Activated naive CD4-positive, alpha-beta T cell treated with anti-CD3 and anti-CD28 coated beads, Interleukin-2, amount 50 U/mL, for 72 hours (primary cell): ENCODE measurements around the gene F12. TPM values are rescaled to one million over a fixed set of nuclear protein-coding genes. Genes with fewer than 3 reads are reported as not detected.
"Not testable (repeated sequence)": the region's sequence is repeated elsewhere in the genome, so short reads cannot be mapped to it uniquely, and the experiment has no call there.

Experiments
- ATAC-seq, 2 donors: fragments of 150-1000 bp; cut with Tn5 transposase; 2 replicates each; pipeline ENCODE4 v1.10.0; 2021; ENCODE audit warnings: mild to moderate bottlenecking in 2 of 2, moderate library complexity in 2 of 2
- DNase-seq, 2 donors: peaks; one replicate each; pipeline ENCODE4 v3.0.0; 2021 to 2022; ENCODE audit warnings: low spot score in 2 of 2
- H3K27ac Mint-ChIP-seq, 2 donors: one replicate each; pipeline ENCODE4 v1.8.0; 2022; ENCODE audit warnings: mild to moderate bottlenecking in 2 of 2, mixed read lengths in 2 of 2
- H3K36me3 Mint-ChIP-seq, 2 donors: one replicate each; pipeline ENCODE4 v1.8.0; 2022; ENCODE audit warnings: mixed read lengths in 2 of 2
- H3K9me3 Mint-ChIP-seq, 2 donors: one replicate each; pipeline ENCODE4 v1.8.0; 2022; ENCODE audit warnings: mixed read lengths in 2 of 2
- total RNA-seq, 2 donors: library from RNA; stranded (reverse); gene quantifications; one replicate each; pipeline ENCODE4 v1.2.3, GENCODE V29; 2022

Gene F12
- total RNA-seq, 2 donors from 2014 or later: 2.2 to 9.8 TPM

DNA sequence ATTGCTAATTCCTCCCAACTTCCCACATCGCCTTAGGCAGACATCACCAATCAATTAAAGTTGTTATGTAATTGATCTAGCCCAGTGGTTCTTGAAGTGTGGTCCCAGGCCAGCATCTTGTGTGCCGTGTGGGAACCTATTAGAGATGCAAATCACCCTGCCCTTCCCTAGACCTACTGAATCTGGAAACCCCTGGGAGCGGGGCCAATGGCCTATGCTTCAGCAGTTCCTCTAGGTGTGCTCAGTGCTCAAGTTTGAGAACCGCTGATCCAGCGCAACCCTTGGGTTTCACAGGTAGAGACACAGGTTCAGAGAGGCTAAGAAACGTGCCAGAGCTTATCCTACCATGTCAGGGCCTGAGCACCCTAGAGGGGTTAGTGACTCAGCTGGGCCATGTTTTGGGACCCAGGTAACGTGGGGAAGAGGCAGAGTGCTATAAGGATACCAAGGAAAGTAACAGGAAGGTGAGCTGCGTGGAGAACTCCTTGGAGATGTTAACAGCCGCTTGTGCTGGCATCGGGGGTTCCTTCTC lies 20.8 kb downstream of the F12 start:
- H3K9me3 Mint-ChIP-seq: no peaks in the 10 kb centered on the region
- DNase-seq (no peak), ATAC-seq (no peak)
- H3K36me3 Mint-ChIP-seq: no peaks in the 10 kb centered on the region
- H3K27ac Mint-ChIP-seq: peak overlapping the region; percentile 30 to 78

GRCh38 chr5:177387405-177387804 lies 22.0 kb downstream of the F12 start:
- no peak for DNase-seq
- Mint-ChIP-seq H3K36me3 (no peaks in the 10 kb centered on the region), H3K27ac (no peak overlapping the region), H3K9me3 (no peaks in the 10 kb centered on the region)
- ATAC-seq: no peak

DNA sequence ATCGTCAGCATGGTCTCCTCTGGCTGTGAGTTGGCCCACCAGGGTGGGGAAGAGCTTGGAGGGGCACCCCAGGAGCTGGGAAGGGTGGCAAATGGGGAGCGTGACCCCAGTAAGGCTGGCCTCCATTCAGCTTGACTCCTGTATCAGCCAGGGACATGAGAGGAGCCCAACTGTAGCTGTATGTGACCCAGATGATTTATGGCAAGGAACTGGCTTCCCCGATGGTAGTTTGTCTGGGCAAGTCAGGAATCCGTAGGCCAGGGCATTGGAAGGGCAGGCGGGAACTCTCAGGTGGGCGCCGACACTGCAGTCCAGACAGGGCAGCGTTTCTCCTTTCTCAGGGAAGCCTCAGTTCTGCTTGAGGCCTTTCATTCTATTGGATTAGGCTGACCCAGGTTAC lies 22.8 kb downstream of the F12 start:
- H3K9me3 Mint-ChIP-seq: no peaks in the 10 kb centered on the region
- ATAC-seq (no peak), DNase-seq (no peak)
- no peaks in the 10 kb centered on the region for H3K36me3 Mint-ChIP-seq
- H3K27ac Mint-ChIP-seq: no peak overlapping the region

- ATAC-seq: no peak
- H3K27ac Mint-ChIP-seq: no peak overlapping the region
- no peak for DNase-seq
- H3K36me3 Mint-ChIP-seq: no peaks in the 10 kb centered on the region
- no peaks in the 10 kb centered on the region for H3K9me3 Mint-ChIP-seq
Observed at GRCh38 chr5:177385720-177386119, 23.6 kb downstream of the F12 start.

DNA sequence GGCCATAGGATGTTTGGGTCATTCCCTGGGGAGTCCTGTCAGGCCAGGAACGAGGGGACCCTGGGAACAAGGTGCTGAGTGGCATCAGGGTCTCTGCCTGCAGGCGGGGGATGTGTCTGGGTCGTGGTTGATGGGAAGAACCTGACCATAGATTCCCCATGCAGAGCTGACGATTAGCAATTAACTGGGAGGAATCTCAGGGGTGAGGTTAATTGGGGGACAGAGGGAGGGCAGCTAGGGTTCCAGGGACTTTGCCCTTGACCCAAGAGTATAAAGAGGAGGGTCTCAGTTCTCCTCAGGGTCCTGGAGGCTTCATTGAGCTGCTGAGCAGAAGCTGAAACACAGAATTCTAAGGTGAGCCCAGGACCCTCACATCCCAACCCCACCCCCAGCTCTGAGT lies 25.2 kb downstream of the F12 start, which contains the start of gene SLC34A1:
TSS of gene SLC34A1 (plus strand) at position 301 of the 400 bp plus-strand sequence. CDS start 1,308 bp downstream, outside the sequence.
- peak within 1 kb of the TSS; percentile 51 to 55 for H3K27ac Mint-ChIP-seq
- no peaks in the 10 kb centered on the region for H3K9me3 Mint-ChIP-seq
- ATAC-seq (no peak), DNase-seq (no peak)
- no peaks in the 10 kb centered on the region for H3K36me3 Mint-ChIP-seq

DNA sequence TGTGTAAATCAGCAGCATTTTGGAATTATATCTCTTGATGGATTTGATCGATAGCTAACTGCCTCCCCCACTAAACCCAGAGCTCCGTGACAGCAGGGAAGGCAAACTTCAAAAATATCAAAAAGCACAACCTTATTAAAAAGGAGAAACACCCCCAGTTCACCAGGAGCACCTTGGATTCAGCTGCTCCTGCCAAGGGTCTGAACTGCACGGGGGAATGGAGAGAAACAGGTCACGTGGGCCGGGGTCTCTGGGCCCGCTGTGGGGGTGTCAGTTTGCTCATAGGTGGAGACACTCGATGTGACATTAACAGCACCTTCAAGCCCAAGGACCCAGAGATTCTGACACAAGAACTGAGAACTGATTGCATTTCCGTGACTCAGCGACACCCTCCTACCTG lies 26.2 kb downstream of the F12 start:
- Mint-ChIP-seq H3K27ac (peak overlapping the region in 1 of 2 donors; percentile 55), H3K36me3 (no peaks in the 10 kb centered on the region), H3K9me3 (no peaks in the 10 kb centered on the region)
- DNase-seq (no peak), ATAC-seq (no peak)

DNA sequence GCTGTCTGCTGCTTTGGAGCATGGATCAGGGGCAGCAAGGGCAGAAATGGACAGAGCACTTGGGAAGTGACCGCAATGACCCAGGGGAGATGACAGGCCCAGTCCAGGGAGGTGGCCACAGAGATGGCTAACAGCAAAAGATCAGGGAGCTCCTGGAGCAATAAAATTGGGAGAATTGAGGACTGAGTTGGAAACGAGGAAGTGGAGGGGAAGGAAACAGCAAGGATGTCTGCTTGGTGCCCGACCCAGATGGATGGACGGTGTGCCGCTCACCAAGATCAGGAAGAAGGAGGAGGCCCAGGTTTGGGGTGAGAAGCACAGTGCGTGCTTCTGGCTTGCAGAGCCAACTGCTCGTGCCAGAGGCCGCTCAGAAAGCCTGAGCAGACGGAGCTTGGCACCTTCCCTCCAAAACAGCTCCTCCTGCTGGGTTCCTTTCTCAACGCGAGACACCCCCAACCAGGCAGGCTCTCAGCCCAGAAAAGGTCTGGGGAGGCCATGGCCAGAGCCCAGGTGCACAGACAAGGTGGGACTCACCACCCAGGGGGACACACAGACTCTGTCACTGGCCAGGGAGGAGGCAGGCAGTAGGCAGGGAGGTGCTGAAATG lies 26.8 kb downstream of the F12 start:
- DNase-seq (peak in 1 of 2 donors; percentile 41), ATAC-seq (peak; percentile 34 to 51)
- peak overlapping the region; percentile 55 to 68 for H3K27ac Mint-ChIP-seq
- H3K36me3 Mint-ChIP-seq: no peaks in the 10 kb centered on the region
- H3K9me3 Mint-ChIP-seq: no peaks in the 10 kb centered on the region

DNA sequence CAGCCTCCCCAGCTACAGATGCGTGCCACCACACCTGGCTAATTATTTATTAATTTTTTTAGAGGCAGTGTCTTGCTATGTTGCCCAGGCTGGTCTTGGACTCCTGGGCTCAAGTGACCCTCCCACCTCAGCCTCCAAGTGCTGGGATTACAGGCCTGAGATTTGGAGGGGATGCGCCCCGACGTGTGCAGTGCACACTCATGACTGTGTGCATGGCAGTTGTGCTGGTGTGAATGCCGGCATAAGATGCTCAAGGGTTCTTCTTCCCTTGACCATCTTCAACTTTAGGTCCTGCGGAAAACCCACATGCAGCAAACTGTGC lies 28.6 kb downstream of the F12 start:
- ATAC-seq (no peak), DNase-seq (no peak)
- Mint-ChIP-seq H3K27ac (no peak overlapping the region), H3K36me3 (no peaks in the 10 kb centered on the region), H3K9me3 (no peaks in the 10 kb centered on the region)

DNA sequence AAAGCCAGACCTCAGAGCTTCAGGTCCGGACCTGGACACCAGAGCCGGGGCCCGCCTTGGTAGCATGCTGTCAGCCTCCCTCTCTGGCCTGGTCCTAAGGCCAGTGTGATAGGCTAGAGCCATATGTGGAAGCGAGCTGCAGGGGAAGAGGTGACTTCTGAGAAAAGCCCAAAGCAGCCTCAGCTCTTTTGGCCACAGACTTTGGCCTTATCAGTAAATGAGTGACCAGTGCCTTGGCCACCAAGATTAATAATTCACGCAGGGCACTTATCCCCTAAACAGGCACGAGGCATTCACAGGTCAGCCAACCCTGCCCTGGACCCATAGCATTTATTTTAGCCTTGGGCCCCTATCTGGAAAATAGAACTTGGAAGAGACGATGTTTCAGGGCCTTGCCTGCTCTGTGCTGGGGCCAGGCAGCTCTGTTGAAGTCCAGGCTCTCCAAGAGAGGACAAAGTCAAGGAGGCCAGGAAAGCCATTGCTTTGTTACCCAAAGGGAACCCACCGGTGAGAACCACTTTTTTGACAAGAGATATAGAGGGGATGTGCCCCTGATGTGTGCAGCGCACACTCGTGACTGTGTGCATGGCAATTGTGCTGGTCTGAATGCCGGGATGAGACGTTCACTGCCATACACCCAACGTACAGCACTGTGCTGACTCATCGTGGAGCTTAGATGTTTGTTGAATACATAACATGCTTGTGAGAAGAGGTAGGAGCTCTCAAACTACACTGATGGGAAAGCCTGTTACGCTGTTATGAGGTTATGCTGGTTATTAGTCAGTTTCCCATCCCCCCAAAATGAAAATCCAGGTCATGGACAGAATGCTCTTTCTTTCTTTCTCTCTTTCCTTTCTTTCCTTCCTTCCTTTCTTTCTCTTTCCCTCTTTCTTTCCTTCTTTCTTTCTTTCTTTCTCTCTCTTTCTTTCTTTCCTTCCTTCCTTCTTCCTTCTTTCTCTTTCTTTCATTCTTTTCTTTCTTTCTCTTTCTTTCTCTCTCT lies 30.2 kb downstream of the F12 start:
- DNase-seq (peak in 1 of 2 donors; percentile 60), ATAC-seq (peak; percentile 84 to 99)

GRCh38 chr5:177377851-177378776 lies 31.2 kb downstream of the F12 start:
- no peak for ATAC-seq
- H3K36me3 Mint-ChIP-seq: peaks cover 0 to 6% of the 10 kb centered on the region in 2 donors
- DNase-seq: no peak
- peak overlapping the region; percentile 65 to 68 for H3K27ac Mint-ChIP-seq
- H3K9me3 Mint-ChIP-seq: no peaks in the 10 kb centered on the region

More for the DNA sequence above, 30.2 kb downstream of the F12 start:
- Mint-ChIP-seq H3K9me3 (no peaks in the 10 kb centered on the region), H3K27ac (peak overlapping the region; percentile 31 to 75), H3K36me3 (no peaks in the 10 kb centered on the region)

GRCh38 chr5:177376107-177376506 lies 33.3 kb downstream of the F12 start:
- H3K36me3 Mint-ChIP-seq: peaks cover 0 to 6% of the 10 kb centered on the region in 2 donors
- ATAC-seq (no peak), DNase-seq (no peak)
- no peak overlapping the region for H3K27ac Mint-ChIP-seq
- H3K9me3 Mint-ChIP-seq: no peaks in the 10 kb centered on the region

GRCh38 chr5:177375516-177375915 lies 33.8 kb downstream of the F12 start:
- not testable (repeated sequence) for ATAC-seq, DNase-seq, H3K36me3 Mint-ChIP-seq, H3K9me3 Mint-ChIP-seq, H3K27ac Mint-ChIP-seq

GRCh38 chr5:177374211-177374610 lies 35.2 kb downstream of the F12 start:
- H3K36me3 Mint-ChIP-seq: peaks cover 3 to 14% of the 10 kb centered on the region in 2 donors
- no peak for ATAC-seq
- DNase-seq: no peak
- peak overlapping the region in 1 of 2 donors; percentile 78 for H3K27ac Mint-ChIP-seq
- H3K9me3 Mint-ChIP-seq: no peaks in the 10 kb centered on the region

DNA sequence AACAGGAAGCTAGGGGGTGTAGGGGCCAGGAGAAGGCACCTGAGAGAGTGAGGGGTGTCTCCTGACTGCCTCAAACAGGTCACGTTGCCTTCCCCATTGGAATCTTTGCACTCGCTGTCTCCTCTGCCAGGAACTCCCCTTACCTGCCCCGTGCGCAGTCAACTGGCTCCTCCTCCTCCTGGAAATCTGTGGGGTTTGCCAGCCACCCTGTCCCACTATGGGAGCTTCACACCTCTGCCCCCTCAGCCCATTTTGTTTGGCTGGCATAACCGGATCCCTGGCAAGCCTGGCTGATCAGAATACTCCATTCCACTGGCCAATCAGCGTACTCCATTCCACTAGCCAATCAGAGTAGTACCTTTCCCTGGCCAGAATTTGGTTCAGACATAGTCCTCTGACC lies 35.6 kb downstream of the F12 start:
- H3K36me3 Mint-ChIP-seq: peaks cover 7 to 18% of the 10 kb centered on the region in 2 donors
- DNase-seq (no peak), ATAC-seq (no peak)
- peak overlapping the region; percentile 78 to 87 for H3K27ac Mint-ChIP-seq
- H3K9me3 Mint-ChIP-seq: no peaks in the 10 kb centered on the region

GRCh38 chr5:177372910-177373309 lies 36.5 kb downstream of the F12 start:
- peak; percentile 45 to 49 for ATAC-seq
- Mint-ChIP-seq H3K27ac (peak overlapping the region; percentile 78 to 93), H3K9me3 (no peaks in the 10 kb centered on the region), H3K36me3 (peaks cover 14 to 24% of the 10 kb centered on the region in 2 donors)
- no peak for DNase-seq
